GM10847 (cell line): ENCODE results near the gene BAHCC1.

Source experiments
- POLR2A ChIP-seq: IDR thresholded peaks from 2 replicates; pipeline ENCODE4 v1.6.1; 2011; ENCODE audit not compliant: insufficient read length; ENCODE audit errors: extremely low read depth

BAHCC1 gene

DNA sequence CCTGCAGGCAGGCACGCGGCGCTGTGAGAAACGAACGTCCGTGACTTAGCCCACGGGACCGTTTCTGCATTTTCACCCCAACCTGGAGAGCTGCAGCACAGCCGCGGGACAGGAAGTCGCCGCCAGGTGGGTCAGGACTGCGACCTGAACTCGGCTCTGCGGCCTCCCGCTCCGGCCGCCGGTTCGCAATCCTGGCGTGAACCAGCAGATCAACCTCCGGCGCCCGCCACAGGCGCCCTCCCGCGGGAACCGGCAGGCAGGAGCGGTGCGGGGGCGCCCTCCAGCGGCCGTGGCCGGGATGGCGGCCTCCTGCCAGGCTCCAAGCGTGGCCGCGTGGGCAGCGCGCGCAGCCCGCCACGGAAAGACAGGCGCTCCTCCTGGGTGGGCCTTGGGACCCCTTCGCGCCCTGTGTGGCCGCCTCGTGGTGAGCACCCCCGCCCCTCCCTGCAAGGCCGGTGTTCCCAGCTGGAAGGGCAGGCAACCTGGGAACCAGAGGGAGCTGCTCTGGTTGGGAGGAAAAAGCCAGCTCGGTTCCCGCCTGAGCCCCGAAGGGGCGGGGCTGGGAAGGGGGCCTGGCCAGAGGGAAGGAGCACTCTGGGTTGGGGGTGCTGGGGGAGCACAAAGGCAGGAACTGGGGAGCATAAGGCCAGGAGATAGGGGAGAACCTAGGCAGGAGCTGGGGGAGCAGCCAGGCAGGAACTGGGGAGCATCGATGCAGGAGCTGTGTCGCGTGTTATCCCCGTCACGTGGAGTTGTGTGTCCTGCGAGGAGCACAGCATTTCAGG lies 89.1 kb downstream of the BAHCC1 start:
- TF ChIP-seq POLR2A: no peak

- no peak for TF ChIP-seq POLR2A
These were observed 91.0 kb downstream of the BAHCC1 start for GRCh38 chr17:81486199-81486810.

DNA sequence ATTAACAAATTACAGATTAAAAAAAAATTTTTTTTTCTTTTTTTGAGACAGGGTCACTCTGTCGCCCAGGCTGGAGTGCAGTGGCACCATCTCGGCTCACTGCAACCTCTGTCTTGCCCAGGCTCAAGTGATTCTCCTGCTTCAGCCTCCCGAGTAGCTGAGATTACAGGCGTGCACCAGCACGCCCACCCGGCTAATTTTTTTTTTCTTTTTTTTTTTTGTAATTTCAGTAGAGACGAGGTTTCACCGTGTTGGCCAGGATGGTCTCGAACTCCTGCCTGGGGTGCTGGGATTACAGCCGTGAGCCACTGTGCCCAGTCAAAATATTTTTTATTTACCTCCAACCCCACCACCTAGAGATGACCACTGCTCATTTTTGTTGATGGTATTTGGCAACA lies 91.8 kb downstream of the BAHCC1 start:
- TF ChIP-seq POLR2A: no peak

GRCh38 chr17:81487487-81488275 lies 92.4 kb downstream of the BAHCC1 start:
- peak; percentile 44 for TF ChIP-seq POLR2A

DNA sequence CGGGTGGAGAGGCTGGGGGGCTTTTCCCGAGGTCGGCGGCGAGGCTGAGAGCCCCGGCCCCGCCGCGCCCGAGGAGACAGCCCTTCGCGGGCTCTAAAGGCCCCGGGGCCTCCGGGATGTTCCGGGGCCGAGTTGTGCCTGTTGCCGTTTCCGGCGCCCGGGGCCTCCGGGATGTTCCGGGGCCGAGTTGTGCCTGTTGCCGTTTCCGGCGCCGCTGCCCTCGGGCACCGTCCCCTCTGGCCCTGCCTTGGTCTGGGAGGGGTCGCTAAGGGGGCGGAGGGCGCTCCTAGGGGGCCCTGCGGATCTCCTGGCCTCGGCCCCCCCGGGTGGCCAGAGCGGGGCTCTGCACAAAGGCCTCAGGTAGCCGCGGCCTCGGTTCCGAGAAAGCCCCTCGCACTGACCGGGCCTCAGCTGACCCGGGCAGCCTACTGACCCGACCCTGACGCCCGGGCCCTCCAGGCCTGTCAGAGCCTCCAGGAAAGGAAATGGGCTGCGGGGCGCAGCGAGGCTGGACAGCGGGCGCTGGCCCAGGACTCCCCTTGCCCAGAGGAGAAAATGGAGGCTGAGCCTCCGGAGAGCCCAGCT lies 93.1 kb downstream of the BAHCC1 start:
- TF ChIP-seq POLR2A: no peak

GRCh38 chr17:81489012-81489997 lies 94.0 kb downstream of the BAHCC1 start:
- no peak for TF ChIP-seq POLR2A

DNA sequence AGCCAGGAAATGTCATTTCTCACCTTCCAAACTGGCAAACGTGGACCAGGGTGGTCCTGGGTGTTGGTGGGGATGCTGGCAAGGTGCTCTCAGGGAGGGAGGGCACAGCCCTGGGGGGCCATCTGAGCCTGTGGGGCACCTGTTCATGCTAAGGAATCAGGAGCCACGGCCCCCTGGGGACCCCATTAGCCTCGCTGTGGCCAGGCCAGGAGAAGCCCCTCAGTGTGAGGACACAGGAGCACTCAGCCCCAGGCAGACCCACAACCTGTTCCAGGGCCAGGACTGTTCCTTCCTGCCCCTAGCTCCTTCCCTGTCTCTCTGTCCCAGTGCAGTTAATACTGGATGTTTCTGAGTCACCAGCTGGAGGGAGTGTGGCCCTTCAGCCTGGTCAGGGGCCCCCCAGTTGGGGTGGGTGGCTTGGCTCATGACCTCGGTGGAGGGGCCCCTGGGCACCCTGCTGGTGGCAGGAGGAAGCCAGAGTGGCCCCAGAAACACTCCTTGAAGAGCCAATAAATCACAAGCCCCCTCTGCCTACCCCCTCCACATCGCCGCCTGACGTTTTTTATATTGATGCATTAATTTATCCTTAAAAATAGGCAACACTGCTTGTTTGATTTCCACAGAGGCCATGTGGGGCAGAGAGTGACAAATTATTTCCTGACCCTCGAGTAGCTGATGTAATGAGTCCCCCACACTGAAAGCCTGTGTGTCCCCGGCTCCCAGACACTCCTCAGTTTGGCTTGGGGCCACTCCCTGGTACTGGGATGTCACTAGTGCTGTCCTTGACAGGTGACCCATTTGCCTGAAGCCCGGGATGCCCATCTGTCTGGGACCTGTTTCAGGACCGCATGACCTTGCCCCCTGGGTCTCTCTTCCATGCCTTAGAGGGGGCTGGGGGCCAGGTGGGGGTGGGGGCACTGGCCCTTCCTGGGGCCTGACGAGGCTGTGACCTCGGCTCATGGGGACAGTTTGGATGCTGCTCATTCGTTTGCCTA lies 95.0 kb downstream of the BAHCC1 start:
- TF ChIP-seq POLR2A: no peak

DNA sequence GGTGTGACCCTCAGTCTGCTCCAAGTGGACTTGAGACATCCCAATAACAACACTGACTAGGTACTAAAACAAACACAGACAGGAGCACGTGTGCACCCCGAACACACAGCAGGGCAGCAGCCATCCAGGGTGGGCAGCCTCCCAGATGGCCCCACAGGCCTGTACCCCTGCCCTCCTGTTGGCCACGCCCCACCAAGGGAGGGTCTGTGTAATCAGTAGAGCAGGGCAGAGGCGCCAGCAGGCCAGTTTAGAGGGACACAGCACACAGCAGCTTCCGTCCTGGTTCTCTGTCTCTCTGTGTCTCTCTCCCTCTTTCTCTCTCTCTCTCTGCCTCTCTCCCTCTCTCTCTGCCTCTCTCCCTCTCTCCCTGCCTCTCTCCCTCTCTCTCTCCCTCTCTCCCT lies 95.9 kb downstream of the BAHCC1 start:
- TF ChIP-seq POLR2A: no peak

DNA sequence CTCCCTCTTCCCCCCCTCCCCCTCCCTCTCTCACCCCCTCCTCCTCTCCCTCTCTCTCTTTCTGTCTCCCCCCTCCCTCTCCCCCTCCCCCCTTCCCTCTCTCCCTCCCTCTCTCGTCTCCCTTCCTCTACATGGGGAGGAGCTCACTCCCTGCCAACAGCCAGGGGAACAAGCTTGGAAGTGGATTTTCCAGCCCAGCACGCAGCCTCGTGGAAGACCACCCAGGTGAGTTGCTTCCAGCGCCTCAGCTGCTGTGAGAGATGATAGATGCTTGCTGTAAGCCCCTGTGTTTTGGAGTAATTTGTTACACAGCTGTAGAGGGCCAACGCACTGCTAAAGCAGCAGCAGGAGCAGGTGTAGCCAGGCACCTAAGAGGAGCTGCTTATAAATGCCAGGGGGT lies 96.5 kb downstream of the BAHCC1 start:
- TF ChIP-seq POLR2A: no peak

- no peak for TF ChIP-seq POLR2A
These were observed 96.9 kb downstream of the BAHCC1 start for GRCh38 chr17:81492202-81492601.

- TF ChIP-seq POLR2A: no peak
These were observed 97.4 kb downstream of the BAHCC1 start for GRCh38 chr17:81492706-81493105.

DNA sequence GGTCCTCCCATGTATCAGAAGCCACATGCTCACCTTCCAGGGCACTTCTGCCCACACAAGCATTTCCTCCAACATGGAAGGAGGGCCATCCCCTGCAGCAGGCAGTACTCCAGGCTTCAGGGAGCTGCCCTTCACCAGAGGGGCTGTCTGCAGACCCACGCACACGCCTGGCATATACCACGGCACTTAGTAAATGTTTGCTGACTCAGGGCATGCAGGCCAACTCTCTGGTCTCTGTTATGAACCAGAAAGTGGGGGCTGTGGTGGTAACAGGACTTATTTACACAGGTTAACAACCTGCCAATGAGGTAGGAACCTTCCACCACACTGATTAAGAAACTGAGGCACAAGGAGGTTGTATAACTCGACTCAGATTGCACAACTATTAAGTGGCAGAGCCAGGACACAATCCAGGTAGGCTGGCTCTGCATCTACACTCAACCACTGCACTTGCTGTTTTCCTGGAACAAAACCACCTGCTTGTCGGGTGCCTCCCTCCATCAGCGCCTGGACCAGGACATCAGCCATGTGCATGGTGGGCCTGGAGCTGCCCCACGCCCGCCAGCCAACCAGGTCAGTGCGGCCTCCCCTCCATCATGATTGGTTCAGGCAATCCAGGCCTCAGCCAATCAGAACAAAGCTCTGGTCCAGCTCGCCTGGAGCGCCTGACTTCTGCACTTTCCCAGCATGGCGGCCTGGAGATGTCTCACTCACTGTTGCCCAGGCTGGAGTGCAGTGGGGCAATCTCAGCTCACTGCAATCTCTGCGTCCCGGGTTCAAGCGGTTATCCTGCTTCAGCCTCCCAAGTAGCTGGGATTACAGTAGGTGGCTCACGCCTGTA lies 98.2 kb downstream of the BAHCC1 start:
- no peak for TF ChIP-seq POLR2A

GRCh38 chr17:81494626-81495377 lies 99.5 kb downstream of the BAHCC1 start:
- TF ChIP-seq POLR2A: no peak
